Smooth muscle cell of trachea (primary cell): ENCODE data around the gene KLRF1. TPM values are rescaled to one million over a fixed set of nuclear protein-coding genes. Genes with fewer than 3 reads are reported as not detected.

ENCODE experiments used
- total RNA-seq: library from RNA; depleted of rRNA; stranded (reverse); fragments of >200 nt; gene quantifications from 2 replicates; pipeline ENCODE4 v1.2.1, GENCODE V29; 2014

KLRF1 gene
- total RNA-seq, result 0.15 TPM in 1 of 2 replicates, not detected in the other

GRCh38 chr12:9827209-9827888, at the start of gene KLRF1:
TSS of gene KLRF1 (plus strand) at chr12:9827481. CDS start at chr12:9827545, 64 bp downstream.

GRCh38 chr12:9869307-9870161, 42.3 kb downstream of the KLRF1 start, which contains the start of gene CLEC2B:
TSS of gene CLEC2B (minus strand) at chr12:9869354.

GRCh38 chr12:9881246-9881645, 54.0 kb downstream of the KLRF1 start, which contains the start of gene KLRF2:
TSS of gene KLRF2 (plus strand) at chr12:9881489. CDS start at chr12:9881596, 107 bp downstream.

Other genes with a start within 250 kb of the KLRF1 start
- not detected in 2 replicates for gene KLRB1, start 219.6 kb upstream of the KLRF1 start, total RNA-seq
- 2.3 and 4.1 TPM in 2 replicates for gene CLEC2D, start 157.8 kb upstream of the KLRF1 start, total RNA-seq
- not detected in 2 replicates for gene CLECL1, start 94.4 kb upstream of the KLRF1 start, total RNA-seq
- gene CD69, start 66.6 kb upstream of the KLRF1 start, total RNA-seq, result not detected in 2 replicates
- gene CLEC2B, start 41.9 kb downstream of the KLRF1 start, total RNA-seq, result 14.2 and 19.3 TPM in 2 replicates
- not detected in 2 replicates for gene KLRF2, start 54.0 kb downstream of the KLRF1 start, total RNA-seq
- gene CLEC2A, start 104.9 kb downstream of the KLRF1 start, total RNA-seq, result not detected in 2 replicates
- not detected in 2 replicates for gene CLEC12A, start 143.9 kb downstream of the KLRF1 start, total RNA-seq
- gene CLEC1B, start 171.6 kb downstream of the KLRF1 start, total RNA-seq, result not detected in 2 replicates
- 0.17 TPM in 1 of 2 replicates, not detected in the other for gene CLEC12B, start 183.1 kb downstream of the KLRF1 start, total RNA-seq
- not detected in 2 replicates for gene CLEC9A, start 203.2 kb downstream of the KLRF1 start, total RNA-seq